Measurements from ENCODE around the gene TMTC2.

GRCh38 chr12:82746668-82747067 is 60.0 kb downstream of the TMTC2 start:
- TF ChIP-seq POLR2A (IDR thresholded peaks at IDR 0.05) (no peak), CTCF (IDR thresholded peaks at IDR 0.05) (no peak)

All from tibial nerve (tissue), 3 donors.